Dermis blood vessel endothelial cell (primary cell): ENCODE measurements around the gene OR10G2. TPM values are rescaled to one million over a fixed set of nuclear protein-coding genes. Genes with fewer than 3 reads are reported as not detected.

Experiments used
- total RNA-seq: library from RNA; depleted of rRNA; stranded (reverse); fragments of >200 nt; gene quantifications from 2 replicates; pipeline ENCODE4 v1.2.3, GENCODE V29; 2014

OR10G2 gene
- total RNA-seq, 1 donor from 2014 or later, result not detected

Other genes starting within 250 kb of the OR10G2 start
- gene CHD8, start 178.8 kb downstream of the OR10G2 start, total RNA-seq, result 51.9 and 84.9 TPM in 2 replicates
- gene RAB2B, start 158.0 kb downstream of the OR10G2 start, total RNA-seq, result 34.5 and 40.5 TPM in 2 replicates
- 26.7 and 66.9 TPM in 2 replicates for gene TOX4, start 157.7 kb downstream of the OR10G2 start, total RNA-seq
- 63.9 and 112 TPM in 2 replicates for gene METTL3, start 123.6 kb downstream of the OR10G2 start, total RNA-seq
- gene SALL2, start 108.6 kb downstream of the OR10G2 start, total RNA-seq, result 0.85 and 2.3 TPM in 2 replicates
- gene OR10G3, start 54.9 kb downstream of the OR10G2 start, total RNA-seq, result not detected in 2 replicates
- not detected in 2 replicates for gene OR4E2, start 18.9 kb upstream of the OR10G2 start, total RNA-seq
- not detected in 2 replicates for gene OR4E1, start 38.9 kb upstream of the OR10G2 start, total RNA-seq